K562 (cell line): ENCODE measurements around the gene APP.

Source experiments
- CBX5 ChIP-seq: IDR thresholded peaks from 2 replicates; pipeline ENCODE4 v1.6.1; 2014; ENCODE audit warnings: low read depth, borderline replicate concordance
- DMBX1 ChIP-seq: fragments of 250-450 bp; sonication (Bioruptor Pico); IDR thresholded peaks from 2 replicates; pipeline ENCODE4 v1.8.0; 2022; ENCODE audit warnings: inconsistent platforms, mild to moderate bottlenecking, moderate library complexity, borderline replicate concordance
- ELF1 ChIP-seq: fragments of 200-800 bp; sonication (Bioruptor generic); IDR thresholded peaks from 2 replicates; pipeline ENCODE4 v1.6.1; 2016; ENCODE audit warnings: missing genetic modification characterization, missing compliant biosample characterization
- ELF4 ChIP-seq: fragments of 450-650 bp; formaldehyde crosslinking; IDR thresholded peaks from 2 replicates; pipeline ENCODE4 v1.4.0; 2022; ENCODE audit warnings: missing genetic modification characterization
- FOXP1 ChIP-seq: sonication (generic); formaldehyde crosslinking; IDR thresholded peaks from 2 replicates; pipeline ENCODE4 v1.8.0; 2022; ENCODE audit warnings: mild to moderate bottlenecking, missing genetic modification reagents
- JUND ChIP-seq, 2 experiments: IDR thresholded peaks; 2 replicates in 1 of 2; 3 replicates in 1 of 2; pipeline ENCODE4 v1.6.1; 2011; ENCODE audit warnings: borderline replicate concordance in 2 of 2, low read depth in 2 of 2, low read length in 2 of 2, improper control_type of control experiment in 1 of 2, missing biosample characterization in 1 of 2, missing genetic modification characterization in 1 of 2, missing genetic modification reagents in 1 of 2
- MIER1 ChIP-seq: fragments of 450-650 bp; IDR thresholded peaks from 2 replicates; pipeline ENCODE4 v1.6.1; 2016; ENCODE audit warnings: antibody characterized with exemption, mild to moderate bottlenecking, low read depth
- NCOA2 ChIP-seq, 2 experiments: fragments of 450-650 bp; IDR thresholded peaks; 2 replicates each; pipeline ENCODE4 v1.6.1; 2018; ENCODE audit warnings: mild to moderate bottlenecking in 2 of 2, moderate library complexity in 1 of 2; ENCODE audit not compliant: partially characterized antibody in 2 of 2
- STAG1 ChIP-seq: sonication (generic); formaldehyde crosslinking; IDR thresholded peaks from 2 replicates; pipeline ENCODE4 v1.5.0; 2020; ENCODE audit warnings: missing genetic modification reagents, borderline replicate concordance
- ZBTB1 ChIP-seq: sonication (generic); formaldehyde crosslinking; IDR thresholded peaks from 2 replicates; pipeline ENCODE4 v1.8.1; 2023; ENCODE audit warnings: missing genetic modification reagents, low read depth, mild to moderate bottlenecking, borderline replicate concordance
- ZSCAN29 ChIP-seq: fragments of 450-650 bp; IDR thresholded peaks from 2 replicates; pipeline ENCODE4 v1.6.1; 2017
- TF ChIP-seq, protein P1 (sequence below), 3 experiments: IDR thresholded peaks in 2 of 3; conservative IDR thresholded peaks in 1 of 3; 2 replicates each; pipeline ENCODE4 v1.5.1; 2011 to 2012; ENCODE audit warnings: low read length in 3 of 3, mild to moderate bottlenecking in 3 of 3, control low read depth in 2 of 3, improper control_type of control experiment in 1 of 3, inconsistent platforms in 1 of 3, low read depth in 1 of 3, mixed read lengths in 1 of 3, moderate library complexity in 1 of 3; ENCODE audit not compliant: insufficient read depth in 2 of 3

DNA sequence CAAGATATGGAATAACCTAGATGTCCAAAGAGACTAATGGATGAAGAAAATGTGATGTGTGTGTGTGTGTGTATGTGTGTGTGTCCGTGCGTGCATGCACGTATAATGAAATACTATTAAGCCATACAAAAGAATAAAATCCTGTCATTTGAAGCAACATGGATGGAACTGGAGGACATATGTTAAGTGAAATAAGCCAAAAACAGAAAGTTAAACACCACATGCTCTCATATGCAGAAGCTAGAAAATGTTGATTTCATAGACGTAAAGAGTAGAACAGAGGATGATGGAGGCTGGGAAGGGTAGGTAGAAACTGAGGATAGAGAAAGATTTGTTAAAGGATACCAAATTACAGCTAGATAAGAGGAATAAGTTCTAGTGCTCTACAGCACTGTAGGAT, 133.7 kb downstream of the APP start:
- TF ChIP-seq ELF4 (CRISPR knock-in tag), result no peak
- no peak for TF ChIP-seq MIER1
- TF ChIP-seq, protein P1, sequence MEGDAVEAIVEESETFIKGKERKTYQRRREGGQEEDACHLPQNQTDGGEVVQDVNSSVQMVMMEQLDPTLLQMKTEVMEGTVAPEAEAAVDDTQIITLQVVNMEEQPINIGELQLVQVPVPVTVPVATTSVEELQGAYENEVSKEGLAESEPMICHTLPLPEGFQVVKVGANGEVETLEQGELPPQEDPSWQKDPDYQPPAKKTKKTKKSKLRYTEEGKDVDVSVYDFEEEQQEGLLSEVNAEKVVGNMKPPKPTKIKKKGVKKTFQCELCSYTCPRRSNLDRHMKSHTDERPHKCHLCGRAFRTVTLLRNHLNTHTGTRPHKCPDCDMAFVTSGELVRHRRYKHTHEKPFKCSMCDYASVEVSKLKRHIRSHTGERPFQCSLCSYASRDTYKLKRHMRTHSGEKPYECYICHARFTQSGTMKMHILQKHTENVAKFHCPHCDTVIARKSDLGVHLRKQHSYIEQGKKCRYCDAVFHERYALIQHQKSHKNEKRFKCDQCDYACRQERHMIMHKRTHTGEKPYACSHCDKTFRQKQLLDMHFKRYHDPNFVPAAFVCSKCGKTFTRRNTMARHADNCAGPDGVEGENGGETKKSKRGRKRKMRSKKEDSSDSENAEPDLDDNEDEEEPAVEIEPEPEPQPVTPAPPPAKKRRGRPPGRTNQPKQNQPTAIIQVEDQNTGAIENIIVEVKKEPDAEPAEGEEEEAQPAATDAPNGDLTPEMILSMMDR (IDR thresholded peaks at IDR 0.05 in 2 of 3, conservative IDR thresholded peaks at IDR 0.05 in 1 of 3; ENCODE audit: insufficient read depth in 2 of 3, low read depth in 1 of 3, low read length in 3 of 3), result no peak
- no peak for TF ChIP-seq ZSCAN29
- no peak for TF ChIP-seq NCOA2 (IDR thresholded peaks at IDR 0.05; ENCODE audit: partially characterized antibody in 2 of 2)
- TF ChIP-seq DMBX1 (CRISPR knock-in tag), result no peak
- TF ChIP-seq STAG1 (CRISPR knock-in tag), result no peak
- no peak for TF ChIP-seq ELF1 (tag)
- TF ChIP-seq JUND (IDR thresholded peaks at IDR 0.05; ENCODE audit: borderline replicate concordance, low read depth, low read length), result no peak
- TF ChIP-seq JUND (tag; IDR thresholded peaks at IDR 0.05; ENCODE audit: borderline replicate concordance, low read depth, low read length), result no peak
- TF ChIP-seq CBX5, result no peak
- no peak for TF ChIP-seq ZBTB1 (CRISPR knock-in tag)
- TF ChIP-seq FOXP1 (CRISPR knock-in tag), result no peak
